Fibroblast of lung (primary cell): ENCODE results near the gene FAM117B. TPM values are rescaled to one million over a fixed set of nuclear protein-coding genes. Genes with fewer than 3 reads are reported as not detected.

Experiments used
- DNase-seq, 2 donors: peaks; one replicate each; pipeline versions ENCODE4 v3.0.0 to v3.0.0-alpha.2; 2010; ENCODE audit warnings: low read depth in 2 of 2
- H2AFZ ChIP-seq: 2 replicates; pipeline ENCODE4 v1.5.1; 2012; ENCODE audit warnings: low read length, control low read depth, inconsistent platforms
- H3K27ac ChIP-seq: 2 replicates; pipeline ENCODE4 v1.5.1; 2011; ENCODE audit warnings: low read length, control low read depth; ENCODE audit not compliant: insufficient read depth
- H3K27me3 ChIP-seq: 2 replicates; pipeline ENCODE4 v1.5.1; 2011; ENCODE audit warnings: mild to moderate bottlenecking, low read length; ENCODE audit not compliant: control insufficient read depth, insufficient read depth
- H3K36me3 ChIP-seq: 2 replicates; pipeline ENCODE4 v1.5.1; 2011; ENCODE audit warnings: low read length; ENCODE audit not compliant: control insufficient read depth, insufficient read depth
- H3K4me1 ChIP-seq: 2 replicates; pipeline ENCODE4 v1.5.1; 2011; ENCODE audit warnings: low read length; ENCODE audit not compliant: control insufficient read depth, insufficient read depth; ENCODE audit errors: extremely low read depth
- H3K4me2 ChIP-seq: 2 replicates; pipeline ENCODE4 v1.5.1; 2011; ENCODE audit warnings: low read length, control low read depth; ENCODE audit not compliant: insufficient read depth; ENCODE audit errors: extremely low read depth
- H3K4me3 ChIP-seq, 4 experiments: fragments of 200-600 bp in 1 of 4; sonication (generic) in 1 of 4; replicated peaks in 1 of 4; 2 replicates each; pipeline ENCODE4 v1.5.1; 2011 to 2016; ENCODE audit warnings: low read length in 4 of 4, low read depth in 3 of 4, mild to moderate bottlenecking in 3 of 4, control low read depth in 2 of 4, inconsistent platforms in 1 of 4, mixed read lengths in 1 of 4; ENCODE audit not compliant: insufficient read depth in 1 of 4; ENCODE audit errors: control extremely low read depth in 1 of 4
- H3K79me2 ChIP-seq: 2 replicates; pipeline ENCODE4 v1.5.1; 2012; ENCODE audit warnings: mild to moderate bottlenecking, low read length, inconsistent platforms; ENCODE audit not compliant: control insufficient read depth, insufficient read depth
- H3K9ac ChIP-seq: 2 replicates; pipeline ENCODE4 v1.5.1; 2011; ENCODE audit warnings: mild to moderate bottlenecking, low read length, control low read depth; ENCODE audit not compliant: insufficient read depth
- H3K9me3 ChIP-seq: 2 replicates; pipeline ENCODE4 v1.5.1; 2012; ENCODE audit warnings: low read depth, low read length; ENCODE audit not compliant: control insufficient read depth, insufficient read depth
- H4K20me1 ChIP-seq: 2 replicates; pipeline ENCODE4 v1.5.1; 2011; ENCODE audit warnings: low read length; ENCODE audit not compliant: control insufficient read depth, insufficient read depth; ENCODE audit errors: extremely low read depth
- CTCF ChIP-seq, 2 donors: IDR thresholded peaks in 1 of 2; conservative IDR thresholded peaks in 1 of 2; 1 replicate in 1 of 2; 2 replicates in 1 of 2; pipeline ENCODE4 v1.5.1; 2011 to 2012; ENCODE audit warnings: low read length in 2 of 2, control low read depth in 1 of 2, inconsistent platforms in 1 of 2, low read depth in 1 of 2, mild to moderate bottlenecking in 1 of 2
- EZH2 ChIP-seq: IDR thresholded peaks from 2 replicates; pipeline ENCODE4 v1.5.1; 2012; ENCODE audit warnings: low read length, control low read depth, mild to moderate bottlenecking; ENCODE audit errors: missing control alignments
- polyA plus RNA-seq, 2 donors: library from polyadenylated mRNA; depleted of rRNA in 1 of 2; stranded (reverse) in 1 of 2; unstranded in 1 of 2; fragments of >200 nt; gene quantifications; 2 replicates each; pipeline ENCODE4 v1.2.1, GENCODE V29; 2011 to 2012; ENCODE audit warnings: missing spikeins in 1 of 2
- total RNA-seq: library from RNA; depleted of rRNA; stranded (reverse); fragments of >200 nt; gene quantifications from 2 replicates; pipeline ENCODE4 v1.2.1, GENCODE V29; 2014

FAM117B gene
- total and polyA plus RNA-seq, 2 donors (not counting 1 experiment from before 2014, with no cell fraction given), result 0.73 to 1.8 TPM

DNA sequence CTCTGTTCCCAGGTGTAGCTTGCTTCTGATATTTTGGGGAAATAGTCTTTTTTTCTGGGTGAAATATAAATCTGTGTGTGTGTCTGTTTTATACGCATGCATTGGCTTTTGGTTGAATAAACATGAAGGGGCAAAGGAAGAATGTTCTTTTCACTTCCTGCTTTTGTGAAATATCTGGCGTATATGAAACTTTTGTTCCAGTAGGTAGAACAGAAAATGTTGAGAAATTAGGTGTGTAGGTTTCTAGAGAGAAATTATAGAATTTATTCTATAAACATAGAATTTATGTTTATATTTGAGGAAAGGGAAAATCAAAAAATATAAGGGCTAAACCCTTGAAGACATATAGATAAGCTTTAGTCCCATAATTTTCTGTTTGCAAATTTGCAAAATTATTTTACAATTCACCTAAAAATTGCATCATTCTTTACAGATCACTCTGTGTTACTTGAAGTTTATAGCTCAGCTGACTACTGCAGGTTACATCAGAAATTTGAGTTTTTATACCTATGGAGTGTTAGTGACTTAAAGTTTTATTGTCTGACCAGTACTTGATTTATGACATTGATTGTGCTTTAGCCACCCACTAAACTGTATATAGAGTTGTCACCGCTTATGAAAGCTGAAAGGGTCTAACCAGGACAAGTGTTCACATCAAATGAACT is 116.1 kb downstream of the FAM117B start:
- H2AFZ ChIP-seq, result no peak overlapping the region
- H3K36me3 ChIP-seq, result no peaks in the 10 kb centered on the region
- H4K20me1 ChIP-seq, result no peaks in the 10 kb centered on the region
- H3K27me3 ChIP-seq, result no peaks in the 10 kb centered on the region
- H3K4me1 ChIP-seq, result no peaks in the 10 kb centered on the region
- H3K79me2 ChIP-seq, result no peaks in the 10 kb centered on the region
- H3K4me3 ChIP-seq, result no peak overlapping the region
- DNase-seq, result no peak
- no peak overlapping the region for H3K9ac ChIP-seq
- no peaks in the 10 kb centered on the region for H3K9me3 ChIP-seq
- no peak for TF ChIP-seq EZH2
- no peak for TF ChIP-seq CTCF (conservative IDR thresholded peaks at IDR 0.05 in 1 of 2, IDR thresholded peaks at IDR 0.05 in 1 of 2; ENCODE audit: low read depth in 1 of 2, low read length in 2 of 2)
- no peak overlapping the region for H3K27ac ChIP-seq
- no peak overlapping the region for H3K4me2 ChIP-seq

GRCh38 chr2:202752071-202752470 is 117.3 kb downstream of the FAM117B start:
- no peak for DNase-seq
- Histone ChIP-seq H2AFZ (no peak overlapping the region), H3K9me3 (no peaks in the 10 kb centered on the region), H3K4me1 (no peaks in the 10 kb centered on the region), H3K27ac (no peak overlapping the region), H3K79me2 (no peaks in the 10 kb centered on the region), H3K36me3 (no peaks in the 10 kb centered on the region), H3K4me2 (no peak overlapping the region), H3K9ac (no peak overlapping the region), H3K4me3 (no peak overlapping the region), H3K27me3 (no peaks in the 10 kb centered on the region), H4K20me1 (no peaks in the 10 kb centered on the region)
- TF ChIP-seq EZH2, result no peak
- TF ChIP-seq CTCF (conservative IDR thresholded peaks at IDR 0.05 in 1 of 2, IDR thresholded peaks at IDR 0.05 in 1 of 2; ENCODE audit: low read depth in 1 of 2, low read length in 2 of 2), result no peak

- Histone ChIP-seq H3K27me3 (no peaks in the 10 kb centered on the region), H3K9ac (no peak overlapping the region), H3K27ac (no peak overlapping the region), H3K79me2 (no peaks in the 10 kb centered on the region), H3K4me3 (no peak overlapping the region), H2AFZ (no peak overlapping the region), H4K20me1 (no peaks in the 10 kb centered on the region), H3K9me3 (no peaks in the 10 kb centered on the region), H3K36me3 (no peaks in the 10 kb centered on the region), H3K4me1 (no peaks in the 10 kb centered on the region), H3K4me2 (no peak overlapping the region)
- TF ChIP-seq EZH2 (no peak), CTCF (conservative IDR thresholded peaks at IDR 0.05 in 1 of 2, IDR thresholded peaks at IDR 0.05 in 1 of 2; ENCODE audit: low read depth in 1 of 2, low read length in 2 of 2) (no peak)
- DNase-seq, result no peak
Observed at GRCh38 chr2:202754936-202755335, 120.2 kb downstream of the FAM117B start.
